ENCODE data around the gene ZC3HAV1L.

DNA sequence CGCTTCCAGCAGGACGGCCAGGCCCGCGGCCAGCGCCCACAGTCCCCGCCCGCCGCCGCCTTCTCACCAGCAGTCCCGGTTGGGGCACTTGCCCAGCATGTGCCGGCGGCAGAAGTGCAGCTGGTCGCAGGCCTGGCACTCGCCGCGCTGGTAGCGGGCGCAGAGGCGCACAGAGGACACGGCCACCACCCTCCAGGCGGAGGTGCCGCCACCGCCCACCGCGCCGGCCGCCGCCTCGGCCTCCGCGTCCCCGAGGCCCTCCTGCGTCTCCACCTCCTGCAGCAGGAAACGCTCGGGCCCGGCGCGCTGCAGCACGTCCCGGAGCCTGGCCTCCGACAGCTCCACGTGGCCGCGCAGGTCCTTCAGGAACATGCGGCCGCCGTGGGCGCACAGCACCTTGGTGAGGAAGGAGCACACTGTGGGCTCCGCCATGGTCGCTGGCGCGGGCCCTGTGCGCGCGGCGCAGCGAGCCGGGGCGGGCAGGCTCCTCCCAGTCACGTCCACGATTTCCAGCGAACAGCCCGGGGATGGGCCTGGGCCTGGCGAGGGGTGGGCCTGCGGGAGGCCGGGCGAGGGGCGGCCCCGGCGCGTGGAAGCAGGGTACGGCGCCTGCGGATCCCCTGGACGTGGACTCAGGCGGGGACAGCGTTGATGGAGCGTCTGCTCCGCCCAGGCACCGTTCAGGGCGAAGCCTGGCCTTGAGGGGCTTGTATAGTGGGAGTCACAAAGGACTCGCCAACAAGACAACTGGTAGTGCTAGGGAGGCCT lies at the start of gene ZC3HAV1L:
- TF ChIP-seq, protein P1, sequence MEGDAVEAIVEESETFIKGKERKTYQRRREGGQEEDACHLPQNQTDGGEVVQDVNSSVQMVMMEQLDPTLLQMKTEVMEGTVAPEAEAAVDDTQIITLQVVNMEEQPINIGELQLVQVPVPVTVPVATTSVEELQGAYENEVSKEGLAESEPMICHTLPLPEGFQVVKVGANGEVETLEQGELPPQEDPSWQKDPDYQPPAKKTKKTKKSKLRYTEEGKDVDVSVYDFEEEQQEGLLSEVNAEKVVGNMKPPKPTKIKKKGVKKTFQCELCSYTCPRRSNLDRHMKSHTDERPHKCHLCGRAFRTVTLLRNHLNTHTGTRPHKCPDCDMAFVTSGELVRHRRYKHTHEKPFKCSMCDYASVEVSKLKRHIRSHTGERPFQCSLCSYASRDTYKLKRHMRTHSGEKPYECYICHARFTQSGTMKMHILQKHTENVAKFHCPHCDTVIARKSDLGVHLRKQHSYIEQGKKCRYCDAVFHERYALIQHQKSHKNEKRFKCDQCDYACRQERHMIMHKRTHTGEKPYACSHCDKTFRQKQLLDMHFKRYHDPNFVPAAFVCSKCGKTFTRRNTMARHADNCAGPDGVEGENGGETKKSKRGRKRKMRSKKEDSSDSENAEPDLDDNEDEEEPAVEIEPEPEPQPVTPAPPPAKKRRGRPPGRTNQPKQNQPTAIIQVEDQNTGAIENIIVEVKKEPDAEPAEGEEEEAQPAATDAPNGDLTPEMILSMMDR (IDR thresholded peaks at IDR 0.05; ENCODE audit: borderline replicate concordance, extremely low read depth, low read length, poor library complexity, severe bottlenecking) = no peak
- TF ChIP-seq EZH2 (IDR thresholded peaks at IDR 0.05; ENCODE audit: borderline replicate concordance, low read depth, low read length, severe bottlenecking) = no peak
